Lower leg skin (tissue), 3 donors: ENCODE data around the gene ERC2.

Source experiments
- POLR2A ChIP-seq, 2 donors: fragments of 450-650 bp; IDR thresholded peaks; one replicate each; pipeline ENCODE4 v1.6.1; 2016 to 2017; ENCODE audit warnings: antibody characterized with exemption in 2 of 2, mild to moderate bottlenecking in 1 of 2, moderate library complexity in 1 of 2
- TF ChIP-seq, protein P1 (sequence below), 3 donors: fragments of 450-650 bp; IDR thresholded peaks; one replicate each; pipeline ENCODE4 v1.5.1; 2016; ENCODE audit warnings: antibody characterized with exemption in 3 of 3, mild to moderate bottlenecking in 3 of 3, moderate library complexity in 2 of 3

- no peak for TF ChIP-seq POLR2A (IDR thresholded peaks at IDR 0.05)
- TF ChIP-seq, protein P1, sequence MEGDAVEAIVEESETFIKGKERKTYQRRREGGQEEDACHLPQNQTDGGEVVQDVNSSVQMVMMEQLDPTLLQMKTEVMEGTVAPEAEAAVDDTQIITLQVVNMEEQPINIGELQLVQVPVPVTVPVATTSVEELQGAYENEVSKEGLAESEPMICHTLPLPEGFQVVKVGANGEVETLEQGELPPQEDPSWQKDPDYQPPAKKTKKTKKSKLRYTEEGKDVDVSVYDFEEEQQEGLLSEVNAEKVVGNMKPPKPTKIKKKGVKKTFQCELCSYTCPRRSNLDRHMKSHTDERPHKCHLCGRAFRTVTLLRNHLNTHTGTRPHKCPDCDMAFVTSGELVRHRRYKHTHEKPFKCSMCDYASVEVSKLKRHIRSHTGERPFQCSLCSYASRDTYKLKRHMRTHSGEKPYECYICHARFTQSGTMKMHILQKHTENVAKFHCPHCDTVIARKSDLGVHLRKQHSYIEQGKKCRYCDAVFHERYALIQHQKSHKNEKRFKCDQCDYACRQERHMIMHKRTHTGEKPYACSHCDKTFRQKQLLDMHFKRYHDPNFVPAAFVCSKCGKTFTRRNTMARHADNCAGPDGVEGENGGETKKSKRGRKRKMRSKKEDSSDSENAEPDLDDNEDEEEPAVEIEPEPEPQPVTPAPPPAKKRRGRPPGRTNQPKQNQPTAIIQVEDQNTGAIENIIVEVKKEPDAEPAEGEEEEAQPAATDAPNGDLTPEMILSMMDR (IDR thresholded peaks at IDR 0.05), result no peak
Measured at GRCh38 chr3:56209982-56210751, 258.1 kb downstream of the ERC2 start.
